Upper lobe of left lung (tissue), 6 donors: ENCODE data around the gene HSPA4L. TPM values are rescaled to one million over a fixed set of nuclear protein-coding genes. Genes with fewer than 3 reads are reported as not detected.

Experiments used
- ATAC-seq, 2 donors: fragments of 200-7000 bp; cut with Tn5 transposase; one replicate each; pipeline ENCODE4 v1.9.1; 2022; ENCODE audit warnings: mild to moderate bottlenecking in 2 of 2, moderate library complexity in 2 of 2; ENCODE audit not compliant: low FRiP score in 2 of 2
- DNase-seq, 2 donors: peaks; one replicate each; pipeline ENCODE4 v3.0.0-alpha.2; 2019 to 2020
- H3K27ac ChIP-seq, 4 donors: fragments of 200-600 bp; sonication (generic); one replicate each; pipeline ENCODE4 v1.5.1; 2016 to 2019
- H3K27me3 ChIP-seq, 4 donors: fragments of 200-600 bp; sonication (generic); one replicate each; pipeline ENCODE4 v1.5.1; 2017 to 2019
- H3K36me3 ChIP-seq, 4 donors: fragments of 200-600 bp; sonication (generic); one replicate each; pipeline ENCODE4 v1.5.1; 2016 to 2019
- H3K4me1 ChIP-seq, 4 donors: fragments of 200-600 bp; sonication (generic); one replicate each; pipeline ENCODE4 v1.5.1; 2018 to 2019
- H3K4me3 ChIP-seq, 4 donors: fragments of 200-600 bp; sonication (generic); one replicate each; pipeline ENCODE4 v1.5.1; 2017 to 2019; ENCODE audit warnings: mild to moderate bottlenecking in 2 of 4, moderate library complexity in 1 of 4
- H3K9me3 ChIP-seq, 4 donors: fragments of 200-600 bp; sonication (generic); one replicate each; pipeline ENCODE4 v1.5.1; 2018 to 2019
- CTCF ChIP-seq, 6 experiments: fragments of 450-650 bp in 4 of 6; fragments of 200-600 bp in 2 of 6; sonication (generic) in 2 of 6; IDR thresholded peaks; one replicate each; pipeline ENCODE4 v1.5.1; 2016 to 2019; ENCODE audit warnings: antibody characterized with exemption in 6 of 6
- EP300 ChIP-seq, 4 donors: sonication (generic); formaldehyde crosslinking; IDR thresholded peaks; one replicate each; pipeline ENCODE4 v1.5.1; 2017; ENCODE audit warnings: antibody characterized with exemption in 4 of 4, control low read depth in 2 of 4
- POLR2A ChIP-seq, 4 donors: fragments of 450-650 bp; IDR thresholded peaks; one replicate each; pipeline ENCODE4 v1.5.1; 2016 to 2017; ENCODE audit warnings: antibody characterized with exemption in 4 of 4, mild to moderate bottlenecking in 2 of 4
- POLR2AphosphoS5 ChIP-seq, 2 donors: sonication (generic); formaldehyde crosslinking; IDR thresholded peaks; one replicate each; pipeline ENCODE4 v1.5.1; 2017; ENCODE audit warnings: antibody characterized with exemption in 2 of 2
- WGBS, 2 donors: methylation state at CpG; one replicate each; pipeline ENCODE4 v1.1.5; 2017 to 2018; 5-methylcytosine and 5-hydroxymethylcytosine counted together
- total RNA-seq, 6 donors: library from RNA; depleted of rRNA in 4 of 6; stranded (reverse); fragments of >200 nt in 4 of 6; gene quantifications; one replicate each; pipeline versions ENCODE4 v1.1.0 to v1.2.1, GENCODE V29; 2016 to 2021
- donor health status: DM: no; HTN: no; CAD: no; lungs with moderate emphysema.
- donor health status: DM: no; HTN: yes; CAD: no; lungs with severe emphysema.

HSPA4L gene
- total RNA-seq, 6 donors from 2014 or later: 1.3 to 7.7 (median 2.5) TPM

- Histone ChIP-seq H3K27ac (no peak overlapping the region), H3K9me3 (no peaks in the 10 kb centered on the region), H3K4me3 (no peak overlapping the region), H3K36me3 (no peaks in the 10 kb centered on the region), H3K4me1 (peaks cover 0 to 6% (median 4%) of the 10 kb centered on the region in 4 donors), H3K27me3 (no peaks in the 10 kb centered on the region)
- DNase-seq: no peak
- no peak for ATAC-seq
- TF ChIP-seq POLR2AphosphoS5 (IDR thresholded peaks at IDR 0.05): no peak
- 83 to 89% methylated on average over 2 of the region's 2 CpGs for WGBS, 2 donors
These were observed 5.5 kb upstream of the HSPA4L start for GRCh38 chr4:127776620-127777019.

- Histone ChIP-seq H3K27ac (no peak overlapping the region), H3K9me3 (no peaks in the 10 kb centered on the region), H3K36me3 (no peaks in the 10 kb centered on the region), H3K4me1 (peaks cover 0 to 12% (median 8%) of the 10 kb centered on the region in 4 donors), H3K4me3 (no peak overlapping the region), H3K27me3 (no peaks in the 10 kb centered on the region)
- no peak for DNase-seq
- ATAC-seq: no peak
- 78 to 83% methylated on average over 3 of the region's 3 CpGs for WGBS, 2 donors
- TF ChIP-seq POLR2A (IDR thresholded peaks at IDR 0.05) (no peak), EP300 (IDR thresholded peaks at IDR 0.05) (no peak), POLR2AphosphoS5 (IDR thresholded peaks at IDR 0.05) (no peak), CTCF (IDR thresholded peaks at IDR 0.05) (no peak)
These were observed 4.6 kb upstream of the HSPA4L start for GRCh38 chr4:127777487-127777886.

GRCh38 chr4:127778102-127778501 lies 4.0 kb upstream of the HSPA4L start:
- Histone ChIP-seq H3K4me1 (peaks cover 0 to 19% (median 10%) of the 10 kb centered on the region in 4 donors), H3K27me3 (no peaks in the 10 kb centered on the region), H3K4me3 (no peak overlapping the region), H3K27ac (no peak overlapping the region), H3K9me3 (no peaks in the 10 kb centered on the region), H3K36me3 (no peaks in the 10 kb centered on the region)
- no peak for TF ChIP-seq CTCF (IDR thresholded peaks at IDR 0.05)
- TF ChIP-seq POLR2AphosphoS5 (IDR thresholded peaks at IDR 0.05): no peak
- TF ChIP-seq EP300 (IDR thresholded peaks at IDR 0.05): no peak
- no peak for TF ChIP-seq POLR2A (IDR thresholded peaks at IDR 0.05)
- 53 to 57% methylated on average over 2 of the region's 2 CpGs for WGBS, 2 donors
- ATAC-seq (no peak), DNase-seq (no peak)

- H3K36me3 ChIP-seq: no peaks in the 10 kb centered on the region
These were observed 1.5 kb upstream of the HSPA4L start for GRCh38 chr4:127780598-127780997.

GRCh38 chr4:127781300-127782024 lies 660 bp upstream of the HSPA4L start:
- Histone ChIP-seq H3K36me3 (no peaks in the 10 kb centered on the region), H3K4me3 (peak overlapping the region; percentile 60 to 77 (median 70)), H3K4me1 (peaks cover 0 to 21% (median 11%) of the 10 kb centered on the region in 4 donors), H3K27me3 (no peaks in the 10 kb centered on the region), H3K27ac (peak overlapping the region; percentile 21 to 78 (median 65)), H3K9me3 (no peaks in the 10 kb centered on the region)
- TF ChIP-seq POLR2AphosphoS5 (IDR thresholded peaks at IDR 0.05): no peak
- TF ChIP-seq EP300 (IDR thresholded peaks at IDR 0.05): no peak
- no peak for TF ChIP-seq POLR2A (IDR thresholded peaks at IDR 0.05)
- TF ChIP-seq CTCF (IDR thresholded peaks at IDR 0.05): no peak
- peak; percentile 80 for ATAC-seq
- peak; percentile 50 to 91 for DNase-seq
- 19 to 22% methylated on average over 25 to 36 of the region's 43 CpGs for WGBS, 2 donors

More at GRCh38 chr4:127780598-127780997, 1.5 kb upstream of the HSPA4L start:
- no peak overlapping the region for H3K4me3 ChIP-seq
- TF ChIP-seq POLR2AphosphoS5 (IDR thresholded peaks at IDR 0.05) (no peak), CTCF (IDR thresholded peaks at IDR 0.05) (no peak), EP300 (IDR thresholded peaks at IDR 0.05) (no peak)
- H3K9me3 ChIP-seq: no peaks in the 10 kb centered on the region
- WGBS, 2 donors: 95 to 97% methylated on average over 11 to 12 of the region's 12 CpGs
- H3K27me3 ChIP-seq: no peaks in the 10 kb centered on the region
- H3K4me1 ChIP-seq: peaks cover 0 to 21% (median 11%) of the 10 kb centered on the region in 4 donors
- H3K27ac ChIP-seq: no peak overlapping the region
- no peak for ATAC-seq
- peak in 1 of 2 donors; percentile 46 for DNase-seq
